HG02981 (cell line): Measurements from ENCODE around the gene SHISAL1.
"Not testable (repeated sequence)": the region's sequence is repeated elsewhere in the genome, so short reads cannot be mapped to it uniquely, and the experiment has no call there.

ENCODE experiments used
- ATAC-seq: cut with Tn5 transposase; IDR thresholded peaks from one replicate; pipeline ENCODE4 v1.9.1; 2021; ENCODE audit warnings: mild to moderate bottlenecking, moderate library complexity; ENCODE audit not compliant: unreplicated experiment

The SHISAL1 gene

GRCh38 chr22:44305455-44305854, 7.3 kb downstream of the SHISAL1 start:
- no peak for ATAC-seq

DNA sequence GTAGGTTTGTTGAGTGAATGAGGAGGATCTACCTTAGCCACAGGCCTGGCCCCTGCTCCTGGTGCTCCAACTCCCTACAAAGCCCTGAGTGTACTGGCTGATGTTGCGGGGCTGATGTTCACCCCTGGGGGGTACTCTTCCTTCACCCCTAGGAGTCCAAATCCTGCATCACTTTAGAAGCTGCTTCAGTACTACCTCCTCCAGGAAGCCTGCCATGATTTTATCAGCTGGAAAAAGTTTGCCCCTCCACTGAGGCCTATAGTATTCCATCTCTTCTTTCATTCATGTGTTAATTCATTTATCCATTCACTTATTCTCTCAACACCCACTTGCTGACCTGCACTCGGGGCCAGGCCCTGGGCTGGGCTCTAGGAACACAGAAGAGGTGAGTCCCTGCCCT, 7.8 kb downstream of the SHISAL1 start:
- ATAC-seq = no peak

- ATAC-seq = no peak
These were observed 8.4 kb downstream of the SHISAL1 start for GRCh38 chr22:44304354-44304753.

DNA sequence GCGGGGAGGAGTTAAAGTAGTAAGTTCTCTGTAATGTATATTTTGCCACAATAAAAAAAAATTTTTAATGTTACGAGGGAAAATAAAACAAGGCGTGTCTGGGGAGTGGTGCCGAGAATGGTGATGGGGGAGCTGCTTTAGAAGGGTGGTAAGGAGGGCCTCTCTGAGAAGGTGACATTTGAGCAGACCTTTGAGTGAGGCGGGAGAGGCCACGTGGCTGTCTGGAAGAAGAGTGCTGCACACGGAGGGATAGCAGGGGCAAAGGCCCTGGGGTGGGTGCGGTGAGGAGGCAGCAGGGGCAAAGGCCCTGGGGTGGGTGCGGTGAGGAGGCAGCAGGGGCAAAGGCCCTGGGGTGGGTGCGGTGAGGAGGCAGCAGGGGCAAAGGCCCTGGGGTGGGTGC, 10.4 kb downstream of the SHISAL1 start:
- ATAC-seq = not testable (repeated sequence)

DNA sequence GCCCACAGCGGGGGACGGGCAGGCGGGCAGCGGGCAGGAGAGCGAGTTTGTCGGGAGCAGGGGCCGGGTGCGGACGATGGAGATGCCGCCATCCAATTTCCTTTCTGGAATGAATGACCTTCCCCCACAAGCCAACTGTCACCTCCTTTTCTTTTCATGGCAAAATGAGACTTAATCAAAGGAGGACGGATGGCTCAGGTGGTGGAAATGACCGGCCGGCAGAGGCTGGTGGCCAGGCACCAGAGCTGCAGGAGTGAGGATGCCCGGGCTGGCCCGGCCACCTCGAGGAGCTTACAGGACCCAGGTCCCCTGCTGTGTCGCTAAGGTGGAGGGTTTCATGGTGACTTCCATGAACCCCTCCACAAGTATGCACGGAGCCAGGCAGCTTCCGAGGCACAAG, 11.7 kb downstream of the SHISAL1 start:
- ATAC-seq = no peak

DNA sequence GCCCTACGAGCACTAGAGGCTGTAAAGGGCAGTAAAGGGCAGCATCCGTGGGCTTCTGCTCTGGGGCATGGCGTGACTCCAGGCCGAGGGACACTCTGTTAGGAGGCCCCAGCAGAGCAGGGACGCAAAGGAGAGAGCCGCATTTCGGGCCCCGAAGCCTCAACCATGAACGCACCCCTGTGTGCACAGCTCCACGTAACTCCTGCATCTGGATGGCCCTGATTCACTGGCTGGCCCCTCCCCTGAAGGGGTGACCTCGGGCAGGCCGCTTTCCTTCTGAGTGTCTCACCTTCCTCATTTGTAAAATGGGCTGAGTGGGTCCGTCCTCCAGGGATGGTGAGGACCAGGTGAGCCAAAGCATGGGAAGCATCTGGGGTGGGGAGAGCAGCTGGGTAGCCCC, 13.6 kb downstream of the SHISAL1 start:
- ATAC-seq = no peak

DNA sequence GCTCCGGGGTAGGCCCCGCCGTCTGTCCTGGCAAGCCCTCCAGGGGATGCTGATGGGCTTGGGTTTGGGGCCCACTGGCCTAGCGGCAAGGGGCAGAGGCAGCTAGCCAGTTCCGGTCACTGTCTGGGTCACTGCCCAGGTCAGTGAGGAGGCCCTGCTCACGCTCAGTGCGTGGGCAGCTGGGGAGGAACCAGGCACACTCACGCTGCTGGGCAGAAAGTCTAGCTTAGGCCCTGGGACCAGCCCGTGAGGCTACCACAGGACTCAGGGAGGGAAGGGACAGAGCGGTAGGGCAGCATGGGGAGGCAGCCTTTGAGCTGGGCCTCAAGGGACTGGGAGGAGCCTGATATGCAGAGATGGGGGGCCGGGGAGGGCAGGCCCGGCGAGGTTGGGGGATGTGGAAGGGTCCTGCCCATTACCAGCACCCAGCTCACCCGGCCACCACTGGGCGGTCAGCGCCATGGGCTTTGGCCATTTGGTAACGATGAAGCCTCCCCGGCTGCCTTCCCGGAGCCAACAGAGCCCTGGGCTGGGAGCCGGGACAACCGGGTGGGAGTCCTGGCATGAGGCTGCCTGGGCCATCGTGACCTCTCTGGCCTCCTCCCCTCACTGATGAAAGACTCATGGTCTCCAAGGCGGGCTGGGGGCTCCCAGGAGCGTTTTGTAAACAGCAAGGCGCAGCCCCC, 14.2 kb downstream of the SHISAL1 start:
- ATAC-seq = no peak

DNA sequence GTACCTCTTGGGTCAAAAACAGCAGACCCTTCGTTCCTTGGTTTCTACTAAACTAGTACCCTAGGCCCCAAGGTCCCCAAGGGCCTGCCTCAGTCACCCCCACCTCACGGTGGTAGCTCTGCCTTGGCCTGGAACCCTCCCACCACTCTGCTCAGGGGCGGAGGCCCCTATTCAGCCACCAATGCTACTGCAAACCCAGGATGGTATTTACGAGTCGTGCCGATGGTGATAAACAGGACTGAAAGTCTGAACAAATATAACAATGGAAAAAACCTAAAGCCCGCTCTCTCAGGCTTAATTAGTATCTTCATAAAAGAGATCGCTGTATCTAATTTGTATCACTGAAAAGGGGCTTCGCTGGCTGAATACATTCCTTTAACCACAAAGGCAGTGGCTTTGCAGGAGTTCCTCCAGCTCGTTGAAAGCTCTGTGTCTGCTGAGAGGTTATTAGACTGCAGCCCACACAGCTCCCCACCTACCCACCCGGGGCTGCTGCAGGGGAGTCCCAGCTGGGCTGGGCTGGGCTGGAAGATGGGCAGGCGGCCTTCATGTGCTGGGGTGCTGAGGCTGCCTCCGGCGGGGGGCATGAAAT, 15.2 kb downstream of the SHISAL1 start:
- no peak for ATAC-seq

GRCh38 chr22:44295406-44295805, 17.3 kb downstream of the SHISAL1 start:
- no peak for ATAC-seq

DNA sequence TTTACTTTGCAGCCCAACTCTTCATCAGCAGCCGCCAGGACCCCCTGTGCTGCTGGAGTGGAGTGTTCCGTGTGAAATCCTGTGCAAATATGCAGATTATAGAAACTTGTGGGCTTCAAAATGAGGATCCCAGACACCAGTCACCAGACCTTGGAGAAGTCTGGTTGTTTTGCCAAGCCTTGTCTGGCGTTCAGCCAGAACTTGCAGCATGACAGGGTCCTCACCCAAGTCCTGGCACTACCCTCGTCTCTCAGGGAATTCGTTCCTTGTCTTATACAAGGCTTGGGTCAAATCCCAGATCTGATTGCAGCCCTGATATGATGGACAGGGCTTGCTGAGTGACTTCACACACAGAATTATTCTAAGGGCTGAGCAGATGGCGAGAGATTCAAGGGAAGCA, 18.9 kb downstream of the SHISAL1 start:
- no peak for ATAC-seq

- ATAC-seq = no peak
These were observed 19.7 kb downstream of the SHISAL1 start for GRCh38 chr22:44293034-44293433.

DNA sequence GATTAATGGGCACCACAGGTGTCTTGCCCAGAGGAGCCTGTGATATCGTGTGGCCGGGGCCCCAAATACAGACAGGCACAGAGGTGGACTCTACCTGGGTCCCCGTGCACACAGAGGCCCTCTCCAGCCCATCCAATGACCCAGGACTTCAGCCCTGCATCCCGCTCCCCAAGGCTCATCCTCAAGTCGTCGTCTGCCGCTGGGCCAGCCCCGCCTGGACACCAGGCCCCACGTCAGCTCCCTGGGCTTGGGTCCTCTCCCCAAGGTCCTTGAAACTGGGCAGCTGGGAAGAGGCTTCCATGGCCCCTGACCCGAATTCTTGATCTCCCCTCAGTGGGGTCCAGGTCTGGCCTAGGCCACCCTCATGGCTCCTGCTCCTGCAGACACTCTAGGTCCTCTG, 20.2 kb downstream of the SHISAL1 start:
- ATAC-seq = no peak

- no peak for ATAC-seq
These were observed 20.9 kb downstream of the SHISAL1 start for GRCh38 chr22:44291674-44292360.

DNA sequence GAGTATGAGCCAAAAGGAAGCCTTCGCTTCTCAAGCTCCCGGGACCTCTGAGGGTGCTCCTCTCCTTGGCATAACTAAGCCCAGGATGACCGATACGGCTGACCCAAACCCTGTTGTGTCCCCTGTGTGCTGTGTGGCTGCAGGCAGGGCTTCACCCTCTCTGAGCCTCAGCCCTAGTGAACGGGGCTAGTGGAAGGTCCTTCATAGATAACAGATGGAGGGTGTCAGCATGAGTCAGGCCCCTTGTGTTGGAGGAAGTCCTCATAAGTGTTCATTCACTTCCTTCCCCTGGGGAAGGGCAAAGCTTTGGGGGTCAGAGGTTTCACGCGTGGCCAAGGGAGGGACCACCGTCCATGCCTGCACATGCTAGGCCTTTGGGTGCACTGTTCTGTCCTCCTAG, 21.5 kb downstream of the SHISAL1 start:
- no peak for ATAC-seq

DNA sequence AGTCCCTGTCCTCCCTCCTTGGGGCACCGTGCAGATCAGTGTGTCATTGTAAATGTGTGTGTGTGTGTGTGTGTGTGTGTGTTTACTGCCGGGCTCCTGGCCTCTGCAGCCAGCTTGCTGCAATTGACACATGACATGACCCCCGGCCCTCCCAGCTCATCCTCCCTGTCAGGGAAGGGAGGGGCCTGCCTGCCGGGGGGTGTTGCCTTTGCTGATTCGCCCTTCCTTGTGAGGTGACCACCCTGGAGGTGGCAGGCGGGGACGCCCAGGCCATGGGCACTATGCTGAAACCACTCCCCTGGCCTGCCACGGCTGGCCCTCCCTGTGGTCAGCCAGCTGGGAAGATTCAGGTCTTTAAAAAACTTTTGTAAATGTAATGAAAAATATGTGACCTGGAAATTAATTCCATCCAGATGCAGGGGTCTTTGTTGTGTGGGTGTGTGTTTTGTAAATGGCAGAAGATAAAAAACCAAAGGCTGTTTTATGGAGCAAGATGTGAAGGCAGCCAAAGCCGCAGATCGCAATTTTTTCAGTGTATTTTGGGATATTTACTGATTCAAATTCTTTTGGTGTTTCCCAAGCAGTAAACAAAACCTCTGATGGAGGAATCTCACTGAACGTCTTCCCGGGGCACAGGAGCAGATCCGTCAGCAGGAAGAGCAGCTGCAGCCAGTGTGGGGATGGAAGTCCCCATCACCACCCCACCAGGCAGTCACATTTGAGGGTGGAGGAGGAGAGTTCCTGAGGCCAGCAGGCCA, 23.2 kb downstream of the SHISAL1 start:
- no peak for ATAC-seq

- ATAC-seq = no peak
These were observed 23.8 kb downstream of the SHISAL1 start for GRCh38 chr22:44288913-44289312.

DNA sequence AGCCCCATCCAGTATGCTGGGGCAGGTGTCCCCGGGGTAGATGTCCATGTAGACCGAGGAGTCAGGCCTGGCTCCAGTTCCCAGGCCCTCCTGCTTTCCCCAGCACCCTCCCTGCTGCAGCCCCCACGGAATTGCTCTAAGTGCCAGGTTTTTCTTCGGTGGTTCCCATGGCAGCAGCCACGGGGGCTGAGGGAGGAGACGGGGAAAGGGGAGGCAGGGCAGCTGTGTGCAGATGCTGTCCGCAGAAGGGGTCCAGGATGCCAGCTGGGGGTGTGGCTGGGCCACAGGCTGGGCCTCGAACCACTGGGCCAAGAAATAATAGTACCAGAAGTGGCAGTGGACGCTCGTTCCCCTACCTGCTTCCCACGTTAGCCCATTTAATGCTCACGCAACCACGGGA, 25.0 kb downstream of the SHISAL1 start:
- no peak for ATAC-seq

DNA sequence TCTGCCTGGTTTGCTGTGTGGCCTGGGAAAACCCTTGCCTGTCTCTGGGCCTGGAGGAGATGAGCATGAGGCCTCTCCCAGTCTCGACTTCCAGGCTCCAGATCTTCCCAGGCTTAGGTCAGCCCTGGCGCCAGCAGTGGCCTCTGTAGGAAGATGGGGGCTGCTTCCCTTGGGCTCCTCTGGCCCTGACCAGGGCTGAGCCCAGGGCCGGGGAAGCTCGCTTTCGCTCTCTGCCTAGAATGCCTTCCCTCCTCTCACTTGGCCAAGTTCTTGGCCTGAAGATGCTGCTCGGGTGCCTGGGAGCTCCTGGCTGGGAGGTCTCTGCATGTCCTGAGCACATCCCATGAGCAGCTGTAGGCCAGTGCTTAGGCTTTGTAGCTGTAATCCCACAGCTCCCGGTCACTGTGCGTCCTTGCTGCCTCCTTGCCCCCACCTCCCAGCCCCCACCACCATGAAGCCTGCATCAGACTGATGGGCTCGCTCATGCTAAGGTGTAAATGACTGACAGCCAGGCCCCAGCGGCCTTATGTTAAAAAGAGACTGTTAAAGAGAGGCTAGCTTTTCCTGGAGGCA, 25.5 kb downstream of the SHISAL1 start:
- ATAC-seq = no peak

GRCh38 chr22:44286646-44287045, 26.1 kb downstream of the SHISAL1 start:
- no peak for ATAC-seq

- no peak for ATAC-seq
These were observed 28.0 kb downstream of the SHISAL1 start for GRCh38 chr22:44284711-44285110.
